ENCODE measurements around the gene COL4A1. TPM values are rescaled to one million over a fixed set of nuclear protein-coding genes. Genes with fewer than 3 reads are reported as not detected.

Gene COL4A1
- total RNA-seq, 2 donors from 2014 or later, result 27.0 to 97.0 TPM

GRCh38 chr13:110234532-110234931, 72.4 kb downstream of the COL4A1 start:
- Histone ChIP-seq H3K36me3 (no peaks in the 10 kb centered on the region), H3K4me1 (no peaks in the 10 kb centered on the region), H3K27ac (no peak overlapping the region), H3K9ac (ENCODE audit: low read depth in 2 of 2, low read length in 2 of 2) (no peak overlapping the region), H3K9me3 (no peaks in the 10 kb centered on the region), H3K27me3 (no peaks in the 10 kb centered on the region), H3K4me3 (no peak overlapping the region)
- no peak for TF ChIP-seq CTCF (IDR thresholded peaks at IDR 0.05)
- DNase-seq, result no peak
- intact Hi-C loops (cut with DNase I), result no loop called here

- Histone ChIP-seq H3K27me3 (no peaks in the 10 kb centered on the region), H3K27ac (peak overlapping the region; percentile 31), H3K9ac (ENCODE audit: low read depth in 2 of 2, low read length in 2 of 2) (no peak overlapping the region), H3K4me3 (no peak overlapping the region), H3K4me1 (no peaks in the 10 kb centered on the region), H3K36me3 (no peaks in the 10 kb centered on the region), H3K9me3 (no peaks in the 10 kb centered on the region)
- DNase-seq, result no peak
- no peak for TF ChIP-seq CTCF (IDR thresholded peaks at IDR 0.05)
- intact Hi-C loops (cut with DNase I), result no loop called here
These were observed 73.0 kb downstream of the COL4A1 start for GRCh38 chr13:110233951-110234280.

GRCh38 chr13:110233181-110233950, 73.6 kb downstream of the COL4A1 start:
- intact Hi-C loops (cut with DNase I), result no loop called here
- no peaks in the 10 kb centered on the region for H3K27me3 ChIP-seq
- H3K9me3 ChIP-seq, result no peaks in the 10 kb centered on the region
- H3K36me3 ChIP-seq, result no peaks in the 10 kb centered on the region
- no peak overlapping the region for H3K4me3 ChIP-seq
- H3K9ac ChIP-seq (ENCODE audit: low read depth in 2 of 2, low read length in 2 of 2), result no peak overlapping the region
- peak overlapping the region; percentile 31 for H3K27ac ChIP-seq
- DNase-seq, result no peak
- TF ChIP-seq CTCF (IDR thresholded peaks at IDR 0.05), result no peak
- H3K4me1 ChIP-seq, result no peaks in the 10 kb centered on the region

GRCh38 chr13:110232756-110233155, 74.2 kb downstream of the COL4A1 start:
- no peaks in the 10 kb centered on the region for H3K27me3 ChIP-seq
- intact Hi-C loops (cut with DNase I), result no loop called here
- no peak for DNase-seq
- no peak for TF ChIP-seq CTCF (IDR thresholded peaks at IDR 0.05)
- no peaks in the 10 kb centered on the region for H3K4me1 ChIP-seq
- no peak overlapping the region for H3K4me3 ChIP-seq
- no peak overlapping the region for H3K27ac ChIP-seq
- H3K36me3 ChIP-seq, result no peaks in the 10 kb centered on the region
- H3K9ac ChIP-seq (ENCODE audit: low read depth in 2 of 2, low read length in 2 of 2), result no peak overlapping the region
- H3K9me3 ChIP-seq, result no peaks in the 10 kb centered on the region

GRCh38 chr13:110232142-110232541, 74.8 kb downstream of the COL4A1 start:
- intact Hi-C loops (cut with DNase I), result no loop called here
- no peaks in the 10 kb centered on the region for H3K9me3 ChIP-seq
- H3K4me1 ChIP-seq, result no peaks in the 10 kb centered on the region
- H3K9ac ChIP-seq (ENCODE audit: low read depth in 2 of 2, low read length in 2 of 2), result no peak overlapping the region
- no peak overlapping the region for H3K4me3 ChIP-seq
- no peaks in the 10 kb centered on the region for H3K27me3 ChIP-seq
- H3K27ac ChIP-seq, result no peak overlapping the region
- TF ChIP-seq CTCF (IDR thresholded peaks at IDR 0.05), result no peak
- no peak for DNase-seq
- no peaks in the 10 kb centered on the region for H3K36me3 ChIP-seq

Data from colonic mucosa (tissue), 4 donors.